H1 (cell line): ENCODE measurements around the gene TEN1. TPM values are rescaled to one million over a fixed set of nuclear protein-coding genes. Genes with fewer than 3 reads are reported as not detected.

ENCODE experiments used
- BRCA1 ChIP-seq: IDR thresholded peaks from 2 replicates; pipeline ENCODE4 v1.6.1; 2012; ENCODE audit warnings: low read depth, low read length, improper control_type of control experiment
- CTCF ChIP-seq, 3 experiments: IDR thresholded peaks; 1 replicate in 2 of 3; 2 replicates in 1 of 3; pipeline versions ENCODE4 v1.5.1 to v1.6.1; 2011; ENCODE audit warnings: low read length in 3 of 3, mild to moderate bottlenecking in 3 of 3, inconsistent platforms in 2 of 3, low read depth in 1 of 3, moderate library complexity in 1 of 3; ENCODE audit not compliant: insufficient read depth in 1 of 3; ENCODE audit errors: control extremely low read depth in 1 of 3
- GABPA ChIP-seq: IDR thresholded peaks from 2 replicates; pipeline ENCODE4 v1.6.1; 2011; ENCODE audit warnings: mild to moderate bottlenecking, low read length, moderate library complexity, borderline replicate concordance; ENCODE audit not compliant: insufficient read depth
- MAX ChIP-seq: IDR thresholded peaks from 2 replicates; pipeline ENCODE4 v1.6.1; 2012; ENCODE audit warnings: inconsistent platforms
- PHF8 ChIP-seq: fragments of 200-600 bp; sonication (generic); conservative IDR thresholded peaks from 2 replicates; pipeline ENCODE4 v1.7.1; 2012; ENCODE audit warnings: low read depth, mild to moderate bottlenecking, inconsistent platforms, low read length, moderate library complexity
- SIN3A ChIP-seq, 2 experiments: IDR thresholded peaks in 1 of 2; conservative IDR thresholded peaks in 1 of 2; 2 replicates each; pipeline ENCODE4 v1.6.1; 2011 to 2012; ENCODE audit warnings: low read length in 2 of 2, improper control_type of control experiment in 1 of 2, low read depth in 1 of 2, mild to moderate bottlenecking in 1 of 2
- SRF ChIP-seq: IDR thresholded peaks from 2 replicates; pipeline ENCODE4 v1.6.1; 2011; ENCODE audit warnings: mild to moderate bottlenecking, low read depth, low read length, moderate library complexity
- TAF1 ChIP-seq: IDR thresholded peaks from 2 replicates; pipeline ENCODE4 v1.6.1; 2011; ENCODE audit warnings: mild to moderate bottlenecking, low read depth, low read length
- TAF7 ChIP-seq: optimal IDR thresholded peaks from 2 replicates; pipeline ENCODE3; 2011; ENCODE audit warnings: low read depth, mild to moderate bottlenecking, inconsistent platforms, low read length, moderate library complexity, borderline replicate concordance
- TBP ChIP-seq: IDR thresholded peaks from 2 replicates; pipeline ENCODE4 v1.6.1; 2011; ENCODE audit warnings: low read depth, low read length, improper control_type of control experiment
- YY1 ChIP-seq: IDR thresholded peaks from 2 replicates; pipeline ENCODE4 v1.6.1; 2011; ENCODE audit warnings: low read depth, mild to moderate bottlenecking, low read length
- polyA plus RNA-seq, 7 experiments: library from polyadenylated mRNA; depleted of rRNA in 3 of 7; stranded (reverse) in 5 of 7; unstranded in 2 of 7; fragments of >200 nt in 5 of 7; fragments of 200-250 nt in 2 of 7; gene quantifications; 1 replicate in 5 of 7; 2 replicates in 1 of 7; 4 replicates in 1 of 7; pipeline versions ENCODE4 v1.2.1 to v1.2.3, GENCODE V29; 2011 to 2013; ENCODE audit warnings: missing spikeins in 2 of 7, mixed read lengths in 2 of 7
- total RNA-seq: library from RNA; stranded (reverse); fragmentation: NEBNext Ultra II Directional; extraction: Animal tissue kit (Norgen Biotek cat#: 25700); gene quantifications from 2 replicates; pipeline ENCODE4 v1.2.1, GENCODE V29; 2021
- TF ChIP-seq, protein P1 (sequence below): IDR thresholded peaks from 2 replicates; pipeline ENCODE4 v1.6.1; 2012; ENCODE audit warnings: low read length, inconsistent platforms

The TEN1 gene
- total and polyA plus RNA-seq, 2 of the 8 experiments (the other 6 are each of a cell fraction or from before 2014, with no cell fraction given) = 15.9 to 18.7 TPM

DNA sequence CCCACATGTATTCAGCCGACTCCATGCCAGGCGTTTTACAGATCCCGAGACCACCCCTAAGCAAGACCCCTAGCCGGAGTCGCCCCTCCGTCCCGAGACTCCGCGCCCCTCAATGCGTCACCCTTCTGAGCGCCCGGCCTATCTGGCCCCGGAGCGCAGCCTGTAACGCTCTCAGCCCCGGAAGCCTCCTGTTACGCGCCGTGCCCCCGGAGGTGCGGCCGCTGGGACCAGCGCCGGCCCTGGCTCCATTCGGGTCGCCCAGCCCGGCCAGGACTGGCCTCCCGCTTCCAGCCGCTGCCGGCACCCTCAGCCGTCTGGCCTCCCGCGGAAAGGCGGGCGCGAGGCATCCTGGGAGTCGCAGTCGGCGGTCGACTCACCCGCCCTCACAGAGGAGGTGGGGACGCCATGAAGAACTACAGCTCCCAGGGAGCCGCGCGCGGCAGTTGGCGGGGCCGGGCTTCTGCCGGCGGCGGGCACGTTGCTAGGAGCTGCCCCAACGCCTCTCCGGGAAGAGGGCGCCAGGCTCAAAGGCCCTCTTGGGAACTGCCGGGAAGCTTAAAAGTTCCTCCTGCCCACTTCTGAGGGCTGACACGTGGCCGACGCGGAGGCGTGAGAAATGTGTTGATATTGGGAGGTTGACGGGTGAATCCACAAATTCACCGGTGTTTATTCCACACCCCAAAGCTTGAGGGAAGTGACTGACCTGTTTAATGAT is 38.2 kb upstream of the TEN1 start, which contains the start of gene FBF1 (continued):
- peak; percentile 83 for TF ChIP-seq TAF7
- peak; percentile 82 for TF ChIP-seq YY1
- 0 out of 4 replicates have a peak, but pooled peaks of 1 of the 3 experiments have one; percentile 1 for TF ChIP-seq CTCF (IDR thresholded peaks at IDR 0.05; ENCODE audit: control extremely low read depth in 1 of 3, insufficient read depth in 1 of 3, low read depth in 1 of 3, low read length in 3 of 3)
- TF ChIP-seq TBP = peak; percentile 80
- peak; percentile 89 for TF ChIP-seq MAX
- TF ChIP-seq BRCA1 = no peak
- 0 out of 2 replicates have a peak, but pooled peaks have one; percentile 26 for TF ChIP-seq SRF
- TF ChIP-seq SIN3A (conservative IDR thresholded peaks at IDR 0.05 in 1 of 2, IDR thresholded peaks at IDR 0.05 in 1 of 2; ENCODE audit: low read depth in 1 of 2, low read length in 2 of 2) = peak; percentile 82 to 98
- TF ChIP-seq, protein P1, sequence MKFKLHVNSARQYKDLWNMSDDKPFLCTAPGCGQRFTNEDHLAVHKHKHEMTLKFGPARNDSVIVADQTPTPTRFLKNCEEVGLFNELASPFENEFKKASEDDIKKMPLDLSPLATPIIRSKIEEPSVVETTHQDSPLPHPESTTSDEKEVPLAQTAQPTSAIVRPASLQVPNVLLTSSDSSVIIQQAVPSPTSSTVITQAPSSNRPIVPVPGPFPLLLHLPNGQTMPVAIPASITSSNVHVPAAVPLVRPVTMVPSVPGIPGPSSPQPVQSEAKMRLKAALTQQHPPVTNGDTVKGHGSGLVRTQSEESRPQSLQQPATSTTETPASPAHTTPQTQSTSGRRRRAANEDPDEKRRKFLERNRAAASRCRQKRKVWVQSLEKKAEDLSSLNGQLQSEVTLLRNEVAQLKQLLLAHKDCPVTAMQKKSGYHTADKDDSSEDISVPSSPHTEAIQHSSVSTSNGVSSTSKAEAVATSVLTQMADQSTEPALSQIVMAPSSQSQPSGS = no peak
- peak; percentile 95 for TF ChIP-seq TAF1
- peak; percentile 98 for TF ChIP-seq PHF8
- TF ChIP-seq GABPA = no peak; the same call in 1 of the 2 replicates
- TF ChIP-seq, all 59 proteins: peak for 19
